BJ (cell line): Measurements from ENCODE around the gene SNX10. TPM values are rescaled to one million over a fixed set of nuclear protein-coding genes. Genes with fewer than 3 reads are reported as not detected.

Experiments used
- CTCF ChIA-PET: fragments of 350-600 bp; formaldehyde crosslinking; extraction: SDS; loops from one replicate; lab custom pipeline; 2021; ENCODE audit warnings: antibody characterized with exemption, inconsistent platforms; lab: Yijun Ruan, JAX
- POLR2A ChIA-PET: fragments of 300-600 bp; sonication (Branson Sonifier 250); formaldehyde crosslinking; extraction: SDS; loops from one replicate; lab custom pipeline; 2021; ENCODE audit warnings: antibody characterized with exemption; lab: Charles Lee
- DNase-seq: peaks from one replicate; pipeline ENCODE4 v3.0.0-alpha.2; 2011; ENCODE audit warnings: low read depth
- H3K27me3 ChIP-seq: 2 replicates; pipeline ENCODE4 v1.6.0; 2011; ENCODE audit warnings: low read length; ENCODE audit not compliant: control insufficient read depth, insufficient read depth
- H3K36me3 ChIP-seq: 2 replicates; pipeline ENCODE4 v1.5.1; 2011; ENCODE audit warnings: low read length; ENCODE audit not compliant: control insufficient read depth, insufficient read depth
- H3K4me3 ChIP-seq: 2 replicates; pipeline ENCODE4 v1.5.1; 2011; ENCODE audit warnings: low read depth, mild to moderate bottlenecking, control low read depth, low read length
- CTCF ChIP-seq: IDR thresholded peaks from 2 replicates; pipeline ENCODE4 v1.5.1; 2011; ENCODE audit warnings: low read depth, mild to moderate bottlenecking, control low read depth, inconsistent platforms, low read length, moderate library complexity; ENCODE audit not compliant: insufficient read depth
- polyA plus RNA-seq: library from polyadenylated mRNA; depleted of rRNA; stranded (reverse); fragments of >200 nt; gene quantifications from 2 replicates; pipeline ENCODE4 v1.2.3, GENCODE V29; 2011

Gene SNX10
- polyA plus RNA-seq, 1 experiment: not detected

GRCh38 chr7:26368542-26368941, 76.9 kb downstream of the SNX10 start:
- no peak overlapping the region for H3K4me3 ChIP-seq
- DNase-seq: no peak
- peak; percentile 9; the same call in 1 of the 2 replicates for TF ChIP-seq CTCF
- ChIA-PET POLR2A (interaction anchor here (0.7 kb wide), 1 partner anchor 187 kb away, joined by 3 read pairs; no protein-coding TSS in a partner anchor), CTCF (interaction anchor here (0.7 to 5.1 kb wide), 10 partner anchors 10 to 793 kb away, joined by 3 to 55 read pairs (median 10); partner anchors contain the start of gene HOXA5)
- no peaks in the 10 kb centered on the region for H3K36me3 ChIP-seq
- H3K27me3 ChIP-seq: peaks cover 1% of the 10 kb centered on the region; the same call in 1 of the 2 replicates

- H3K27me3 ChIP-seq: peaks cover 1% of the 10 kb centered on the region; the same call in 1 of the 2 replicates
- ChIA-PET POLR2A (no interaction called here), CTCF (interaction anchor here (0.7 to 5.1 kb wide), 33 partner anchors 9 to 792 kb away, joined by 3 to 55 read pairs (median 4); partner anchors contain the start of gene HOXA5)
- no peak for DNase-seq
- no peaks in the 10 kb centered on the region for H3K36me3 ChIP-seq
- no peak overlapping the region for H3K4me3 ChIP-seq
- TF ChIP-seq CTCF: peak; percentile 72
Measured at GRCh38 chr7:26369593-26369992, 77.9 kb downstream of the SNX10 start.

GRCh38 chr7:26370011-26370410, 78.3 kb downstream of the SNX10 start:
- Histone ChIP-seq H3K4me3 (no peak overlapping the region), H3K36me3 (no peaks in the 10 kb centered on the region), H3K27me3 (peaks cover 1% of the 10 kb centered on the region; the same call in 1 of the 2 replicates)
- ChIA-PET CTCF (interaction anchor here (0.7 to 5.1 kb wide), 34 partner anchors 9 to 792 kb away, joined by 3 to 55 read pairs (median 4); partner anchors contain the start of gene HOXA5), POLR2A (no interaction called here)
- no peak for TF ChIP-seq CTCF
- DNase-seq: no peak

- H3K36me3 ChIP-seq: no peaks in the 10 kb centered on the region
- CTCF ChIA-PET: interaction anchor here (1.0 to 5.1 kb wide), 7 partner anchors 8 to 789 kb away, joined by 3 to 55 read pairs (median 4); partner anchors contain the start of gene CBX3
Measured at GRCh38 chr7:26372249-26372648, 80.6 kb downstream of the SNX10 start.

GRCh38 chr7:26372704-26373103, 81.0 kb downstream of the SNX10 start:
- Histone ChIP-seq H3K4me3 (no peak overlapping the region), H3K27me3 (peaks cover 18% of the 10 kb centered on the region), H3K36me3 (no peaks in the 10 kb centered on the region)
- TF ChIP-seq CTCF: no peak
- POLR2A ChIA-PET: no interaction called here
- no peak for DNase-seq
- CTCF ChIA-PET: interaction anchor here (1.0 to 5.1 kb wide), 6 partner anchors 8 to 478 kb away, joined by 3 to 55 read pairs (median 4); partner anchors contain the start of gene CBX3

More at GRCh38 chr7:26372249-26372648, 80.6 kb downstream of the SNX10 start:
- no peak for DNase-seq
- Histone ChIP-seq H3K4me3 (no peak overlapping the region), H3K27me3 (peaks cover 16% of the 10 kb centered on the region)
- POLR2A ChIA-PET: no interaction called here
- TF ChIP-seq CTCF: no peak
